NCI-H1694 (cell line): ENCODE measurements around the gene RPL10A.
"Not testable (repeated sequence)": the region's sequence is repeated elsewhere in the genome, so short reads cannot be mapped to it uniquely, and the experiment has no call there.

Source experiments
- DNase-seq: peaks from one replicate; lab custom pipeline; 2025; lab: John Stamatoyannopoulos, UW

Gene RPL10A

GRCh38 chr6:35512006-35512405, 43.8 kb downstream of the RPL10A start:
- no peak for DNase-seq

GRCh38 chr6:35512740-35513139, 44.5 kb downstream of the RPL10A start, which contains the start of gene TULP1:
TSS of gene TULP1 (minus strand) at chr6:35512896. CDS start at chr6:35512858, 38 bp downstream.
- DNase-seq, result no peak

GRCh38 chr6:35514587-35514986, 46.4 kb downstream of the RPL10A start:
- DNase-seq, result no peak

- DNase-seq, result not testable (repeated sequence)
Measured at GRCh38 chr6:35515939-35516338, 47.7 kb downstream of the RPL10A start.

GRCh38 chr6:35516712-35517111, 48.5 kb downstream of the RPL10A start:
- DNase-seq, result no peak

GRCh38 chr6:35517978-35518377, 49.8 kb downstream of the RPL10A start:
- not testable (repeated sequence) for DNase-seq

GRCh38 chr6:35518566-35519312, 50.5 kb downstream of the RPL10A start:
- no peak for DNase-seq

GRCh38 chr6:35519313-35520015, 51.3 kb downstream of the RPL10A start:
- DNase-seq, result no peak
